HepG2 (cell line): ENCODE results near the gene RPS27A. TPM values are rescaled to one million over a fixed set of nuclear protein-coding genes. Genes with fewer than 3 reads are reported as not detected.

Experiments used
- ATF1 ChIP-seq: IDR thresholded peaks from 2 replicates; pipeline ENCODE4 v1.6.1; 2016; ENCODE audit warnings: mild to moderate bottlenecking, control low read depth
- BCL6 ChIP-seq: IDR thresholded peaks from 2 replicates; pipeline ENCODE4 v1.6.1; 2016; ENCODE audit warnings: missing genetic modification reagents, missing compliant biosample characterization
- DMAP1 ChIP-seq: IDR thresholded peaks from 2 replicates; pipeline ENCODE4 v1.6.1; 2016
- FIP1L1 ChIP-seq: fragments of 200-400 bp; formaldehyde crosslinking; IDR thresholded peaks from 2 replicates; pipeline ENCODE4 v1.6.1; 2018; ENCODE audit warnings: low read depth, mild to moderate bottlenecking, low read length, moderate library complexity, borderline replicate concordance; ENCODE audit not compliant: insufficient read depth
- GABPA ChIP-seq, 2 experiments: IDR thresholded peaks; 2 replicates each; pipeline ENCODE4 v1.6.1; 2011 to 2016; ENCODE audit warnings: low read depth in 2 of 2, low read length in 1 of 2, missing biosample characterization in 1 of 2, missing genetic modification characterization in 1 of 2
- NR2F1 ChIP-seq, 2 experiments: fragments of 450-650 bp in 1 of 2; formaldehyde crosslinking in 1 of 2; IDR thresholded peaks; 2 replicates each; pipeline versions ENCODE4 v1.5.0 to v1.6.1; 2016 to 2020; ENCODE audit warnings: mild to moderate bottlenecking in 1 of 2, missing compliant biosample characterization in 1 of 2, missing genetic modification reagents in 1 of 2, moderate library complexity in 1 of 2
- PAX8 ChIP-seq: sonication (generic); formaldehyde crosslinking; IDR thresholded peaks from 2 replicates; pipeline ENCODE4 v1.8.0; 2022; ENCODE audit warnings: mild to moderate bottlenecking, missing genetic modification reagents, borderline replicate concordance
- PTBP1 ChIP-seq: fragments of 200-400 bp; formaldehyde crosslinking; IDR thresholded peaks from 2 replicates; pipeline ENCODE4 v1.6.1; 2018; ENCODE audit warnings: low read length, low read depth; ENCODE audit not compliant: poor library complexity, severe bottlenecking
- SALL1 ChIP-seq: sonication (generic); formaldehyde crosslinking; IDR thresholded peaks from 2 replicates; pipeline ENCODE4 v1.8.0; 2022; ENCODE audit warnings: mild to moderate bottlenecking, missing genetic modification reagents
- SALL2 ChIP-seq: sonication (generic); formaldehyde crosslinking; IDR thresholded peaks from 2 replicates; pipeline ENCODE4 v1.8.1; 2023; ENCODE audit warnings: mild to moderate bottlenecking, missing genetic modification reagents, inconsistent platforms
- TRIM22 ChIP-seq: fragments of 450-650 bp; IDR thresholded peaks from 2 replicates; pipeline ENCODE4 v1.6.1; 2017
- ZBTB33 ChIP-seq: sonication (generic); formaldehyde crosslinking; IDR thresholded peaks from 2 replicates; pipeline ENCODE4 v1.4.0; 2020; ENCODE audit warnings: missing genetic modification reagents
- ZNF143 ChIP-seq: sonication (generic); formaldehyde crosslinking; IDR thresholded peaks from 2 replicates; pipeline ENCODE4 v1.4.0; 2020; ENCODE audit warnings: missing genetic modification reagents
- ZNF232 ChIP-seq: sonication (generic); formaldehyde crosslinking; IDR thresholded peaks from 2 replicates; pipeline ENCODE4 v1.4.0; 2020; ENCODE audit warnings: missing genetic modification reagents, borderline replicate concordance
- ZNF615 ChIP-seq: sonication (generic); formaldehyde crosslinking; IDR thresholded peaks from 2 replicates; pipeline ENCODE4 v1.5.0; 2020; ENCODE audit warnings: mild to moderate bottlenecking, missing genetic modification reagents, borderline replicate concordance
- ZNF619 ChIP-seq: sonication (generic); formaldehyde crosslinking; IDR thresholded peaks from 2 replicates; pipeline ENCODE4 v1.4.0; 2020; ENCODE audit warnings: mild to moderate bottlenecking, missing genetic modification reagents
- ZNF678 ChIP-seq: sonication (generic); formaldehyde crosslinking; IDR thresholded peaks from 2 replicates; pipeline ENCODE4 v1.4.0; 2020; ENCODE audit warnings: mild to moderate bottlenecking, missing genetic modification reagents
- polyA plus RNA-seq, 8 experiments: library from polyadenylated mRNA; depleted of rRNA in 3 of 8; stranded (reverse) in 7 of 8; unstranded in 1 of 8; fragments of >200 nt; fragmentation: Illumina TruSeq in 4 of 8; extraction: Trizol in 4 of 8; gene quantifications; 2 replicates each; pipeline versions ENCODE4 v1.2.1 to v1.2.3, GENCODE V29; 2011 to 2016; ENCODE audit warnings: low read depth in 4 of 8, missing spikeins in 1 of 8, mixed read lengths in 1 of 8; ENCODE audit not compliant: insufficient read depth in 1 of 8
- total RNA-seq, 5 experiments: library from RNA; depleted of rRNA; stranded (reverse); fragments of >200 nt; fragmentation: Illumina TruSeq; extraction: Trizol; gene quantifications; 2 replicates each; pipeline ENCODE4 v1.2.3, GENCODE V29; 2016; ENCODE audit warnings: low read depth in 1 of 5
- TF ChIP-seq, protein P1 (sequence below): sonication (generic); formaldehyde crosslinking; IDR thresholded peaks from 2 replicates; pipeline ENCODE4 v1.4.0; 2020; ENCODE audit warnings: missing genetic modification reagents, borderline replicate concordance
- TF ChIP-seq, protein P2 (sequence below): sonication (generic); formaldehyde crosslinking; IDR thresholded peaks from 2 replicates; pipeline ENCODE4 v1.5.0; 2020; ENCODE audit warnings: missing genetic modification reagents
- TF ChIP-seq, protein P3 (sequence below): sonication (generic); formaldehyde crosslinking; conservative IDR thresholded peaks from 2 replicates; pipeline ENCODE4 v1.4.0; 2020; ENCODE audit warnings: missing genetic modification reagents

Gene RPS27A
- total and polyA plus RNA-seq, 2 of the 13 experiments (the other 11 are each of a cell fraction or from before 2014, with no cell fraction given), result 2,779 to 3,269 TPM

DNA sequence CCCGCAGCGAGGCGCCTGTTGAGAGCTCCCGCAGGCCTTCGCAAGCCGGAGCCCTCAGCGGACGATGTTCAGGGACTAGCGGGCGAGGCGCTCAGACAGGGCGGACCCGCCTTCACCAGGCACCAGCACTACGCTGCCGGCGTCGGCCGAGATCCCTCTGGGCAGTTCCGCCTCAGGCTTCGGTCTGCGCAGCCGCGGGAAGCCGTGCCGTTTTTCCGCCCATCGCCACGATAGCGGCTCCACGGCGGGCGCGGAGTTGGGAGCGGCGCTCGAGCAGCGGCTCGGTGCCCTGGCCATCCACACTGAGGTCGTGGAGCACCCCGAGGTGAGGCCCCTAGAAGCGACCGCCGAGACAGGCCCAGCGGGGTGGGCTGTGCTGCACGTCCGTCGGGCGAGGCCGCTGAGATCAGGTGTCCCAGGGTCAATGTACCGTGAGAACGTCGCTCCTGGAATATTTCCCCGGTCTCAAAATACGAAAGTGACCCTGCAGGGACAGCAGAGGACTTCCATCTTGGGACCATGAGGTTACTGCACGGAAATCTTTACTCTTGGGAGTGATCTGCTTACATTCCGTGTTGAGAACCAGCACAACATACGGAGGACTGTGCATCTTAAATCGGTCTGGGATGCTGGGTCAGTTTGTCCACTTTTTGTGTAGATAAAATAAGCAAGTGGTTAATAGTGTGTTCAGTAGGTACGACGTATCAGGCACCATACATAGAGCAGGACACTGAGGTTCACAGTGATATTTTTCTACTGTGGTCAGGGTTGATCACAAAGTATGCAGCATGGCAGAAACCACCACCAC is 49.8 kb downstream of the RPS27A start (continued):
- TF ChIP-seq GABPA (IDR thresholded peaks at IDR 0.05; ENCODE audit: low read depth, low read length), result no peak
- TF ChIP-seq GABPA (CRISPR knock-in tag; IDR thresholded peaks at IDR 0.05; ENCODE audit: low read depth), result peak; percentile 60; the same call in 1 of the 2 replicates
- TF ChIP-seq, protein P1, sequence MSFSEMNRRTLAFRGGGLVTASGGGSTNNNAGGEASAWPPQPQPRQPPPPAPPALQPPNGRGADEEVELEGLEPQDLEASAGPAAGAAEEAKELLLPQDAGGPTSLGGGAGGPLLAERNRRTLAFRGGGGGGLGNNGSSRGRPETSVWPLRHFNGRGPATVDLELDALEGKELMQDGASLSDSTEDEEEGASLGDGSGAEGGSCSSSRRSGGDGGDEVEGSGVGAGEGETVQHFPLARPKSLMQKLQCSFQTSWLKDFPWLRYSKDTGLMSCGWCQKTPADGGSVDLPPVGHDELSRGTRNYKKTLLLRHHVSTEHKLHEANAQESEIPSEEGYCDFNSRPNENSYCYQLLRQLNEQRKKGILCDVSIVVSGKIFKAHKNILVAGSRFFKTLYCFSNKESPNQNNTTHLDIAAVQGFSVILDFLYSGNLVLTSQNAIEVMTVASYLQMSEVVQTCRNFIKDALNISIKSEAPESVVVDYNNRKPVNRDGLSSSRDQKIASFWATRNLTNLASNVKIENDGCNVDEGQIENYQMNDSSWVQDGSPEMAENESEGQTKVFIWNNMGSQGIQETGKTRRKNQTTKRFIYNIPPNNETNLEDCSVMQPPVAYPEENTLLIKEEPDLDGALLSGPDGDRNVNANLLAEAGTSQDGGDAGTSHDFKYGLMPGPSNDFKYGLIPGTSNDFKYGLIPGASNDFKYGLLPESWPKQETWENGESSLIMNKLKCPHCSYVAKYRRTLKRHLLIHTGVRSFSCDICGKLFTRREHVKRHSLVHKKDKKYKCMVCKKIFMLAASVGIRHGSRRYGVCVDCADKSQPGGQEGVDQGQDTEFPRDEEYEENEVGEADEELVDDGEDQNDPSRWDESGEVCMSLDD, result peak; percentile 71; the same call in 1 of the 2 replicates
- TF ChIP-seq NR2F1 (CRISPR knock-in tag; IDR thresholded peaks at IDR 0.05), result peak in 1 of 2 experiments; percentile 33; a peak in 1 of 4 replicates
- TF ChIP-seq ZNF619 (CRISPR knock-in tag), result peak; percentile 97
- peak; percentile 50; the same call in 1 of the 2 replicates for TF ChIP-seq ZNF143 (CRISPR knock-in tag)
- TF ChIP-seq FIP1L1, result peak; percentile 66
- TF ChIP-seq BCL6, result peak; percentile 75
- TF ChIP-seq SALL2 (CRISPR knock-in tag), result peak; percentile 95
- TF ChIP-seq ZNF615 (CRISPR knock-in tag), result no peak; the same call in 1 of the 2 replicates
- TF ChIP-seq ZBTB33 (CRISPR knock-in tag), result no peak; the same call in 1 of the 2 replicates
- TF ChIP-seq, protein P2, sequence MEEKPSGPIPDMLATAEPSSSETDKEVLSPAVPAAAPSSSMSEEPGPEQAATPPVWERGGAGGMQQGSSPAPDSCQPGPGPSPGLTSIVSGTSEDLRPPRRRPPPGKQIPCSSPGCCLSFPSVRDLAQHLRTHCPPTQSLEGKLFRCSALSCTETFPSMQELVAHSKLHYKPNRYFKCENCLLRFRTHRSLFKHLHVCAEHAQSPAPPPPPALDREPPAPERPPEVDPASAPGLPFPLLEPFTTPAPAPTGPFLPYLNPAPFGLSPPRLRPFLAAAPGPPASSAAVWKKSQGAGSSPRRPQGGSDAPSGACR (CRISPR knock-in tag), result peak; percentile 85; the same call in 1 of the 2 replicates
- TF ChIP-seq, protein P3, sequence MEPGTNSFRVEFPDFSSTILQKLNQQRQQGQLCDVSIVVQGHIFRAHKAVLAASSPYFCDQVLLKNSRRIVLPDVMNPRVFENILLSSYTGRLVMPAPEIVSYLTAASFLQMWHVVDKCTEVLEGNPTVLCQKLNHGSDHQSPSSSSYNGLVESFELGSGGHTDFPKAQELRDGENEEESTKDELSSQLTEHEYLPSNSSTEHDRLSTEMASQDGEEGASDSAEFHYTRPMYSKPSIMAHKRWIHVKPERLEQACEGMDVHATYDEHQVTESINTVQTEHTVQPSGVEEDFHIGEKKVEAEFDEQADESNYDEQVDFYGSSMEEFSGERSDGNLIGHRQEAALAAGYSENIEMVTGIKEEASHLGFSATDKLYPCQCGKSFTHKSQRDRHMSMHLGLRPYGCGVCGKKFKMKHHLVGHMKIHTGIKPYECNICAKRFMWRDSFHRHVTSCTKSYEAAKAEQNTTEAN (CRISPR knock-in tag), result peak; percentile 78; the same call in 1 of the 2 replicates
- peak; percentile 80; the same call in 1 of the 2 replicates for TF ChIP-seq PAX8 (CRISPR knock-in tag)
- no peak for TF ChIP-seq PTBP1
- peak; percentile 96 for TF ChIP-seq DMAP1 (CRISPR knock-in tag)
- TF ChIP-seq ZNF232 (CRISPR knock-in tag), result peak; percentile 92
- peak; percentile 86; the same call in 1 of the 2 replicates for TF ChIP-seq ZNF678 (CRISPR knock-in tag)
- TF ChIP-seq TRIM22, result no peak
- peak; percentile 97 for TF ChIP-seq SALL1 (CRISPR knock-in tag)
- no peak for TF ChIP-seq ATF1 (CRISPR knock-in tag)
